HL-60/S4 (cell line): ENCODE results near the gene KNTC1.
"Not testable (repeated sequence)": the region's sequence is repeated elsewhere in the genome, so short reads cannot be mapped to it uniquely, and the experiment has no call there.

Experiments used
- in situ Hi-C: fragments of 300-500 bp; cut with MboI; formaldehyde crosslinking; loops from 2 replicates; pipeline ENCODE4 v1.14.3; 2022; ENCODE audit warnings: low sequenced_read_pairs

Gene KNTC1

GRCh38 chr12:122526683-122527477, at the start of gene KNTC1, which contains the start of gene RSRC2:
TSS of gene KNTC1 (plus strand) at chr12:122527249. CDS start at chr12:122530064, 2,815 bp downstream.
TSS of gene RSRC2 (minus strand) at chr12:122526936. CDS start at chr12:122526853, 83 bp downstream.
- in situ Hi-C loops = no loop called here

GRCh38 chr12:122480753-122481152, 46.3 kb upstream of the KNTC1 start:
- in situ Hi-C loops = no loop called here

GRCh38 chr12:122481861-122482260, 45.2 kb upstream of the KNTC1 start:
- in situ Hi-C loops = no loop called here

- in situ Hi-C loops = no loop called here
Observed at GRCh38 chr12:122483969-122484368, 43.1 kb upstream of the KNTC1 start.

GRCh38 chr12:122484385-122484784, 42.7 kb upstream of the KNTC1 start:
- in situ Hi-C loops = not testable (repeated sequence)

GRCh38 chr12:122486360-122486759, 40.7 kb upstream of the KNTC1 start:
- in situ Hi-C loops = not testable (repeated sequence)

GRCh38 chr12:122486805-122487426, 40.1 kb upstream of the KNTC1 start:
- in situ Hi-C loops = no loop called here

- in situ Hi-C loops = not testable (repeated sequence)
Observed at GRCh38 chr12:122487807-122488206, 39.2 kb upstream of the KNTC1 start.

- in situ Hi-C loops = no loop called here
Observed at GRCh38 chr12:122489038-122489437, 38.0 kb upstream of the KNTC1 start.

GRCh38 chr12:122491991-122492390, 35.1 kb upstream of the KNTC1 start:
- in situ Hi-C loops = no loop called here

- in situ Hi-C loops = not testable (repeated sequence)
Observed at GRCh38 chr12:122493222-122493621, 33.8 kb upstream of the KNTC1 start.

GRCh38 chr12:122495258-122495657, 31.8 kb upstream of the KNTC1 start:
- in situ Hi-C loops = no loop called here

- in situ Hi-C loops = no loop called here
Observed at GRCh38 chr12:122499991-122500684, 26.9 kb upstream of the KNTC1 start.

- in situ Hi-C loops = no loop called here
Observed at GRCh38 chr12:122500685-122501488, 26.2 kb upstream of the KNTC1 start, which contains the start of gene ZCCHC8. TSS of gene ZCCHC8 (minus strand) at chr12:122500932. CDS start at chr12:122500840, 92 bp downstream.

GRCh38 chr12:122501489-122501989, 25.5 kb upstream of the KNTC1 start:
- in situ Hi-C loops = no loop called here

GRCh38 chr12:122503147-122503751, 23.8 kb upstream of the KNTC1 start:
- in situ Hi-C loops = no loop called here

- in situ Hi-C loops = no loop called here
Observed at GRCh38 chr12:122503783-122504590, 23.1 kb upstream of the KNTC1 start.

GRCh38 chr12:122505419-122506051, 21.5 kb upstream of the KNTC1 start:
- in situ Hi-C loops = no loop called here
